DND-41 (cell line): ENCODE results near the gene SORBS1.

Experiments used
- ATAC-seq: fragments of 200-7000 bp; cut with Tn5 transposase; 3 replicates; pipeline ENCODE4 v1.9.1; 2021; ENCODE audit warnings: low read depth; ENCODE audit not compliant: insufficient read depth
- DNase-seq: peaks from one replicate; pipeline ENCODE4 v3.0.0-alpha.2; 2020
- H2AFZ ChIP-seq: 2 replicates; pipeline ENCODE4 v1.6.0; 2012; ENCODE audit warnings: low read depth, low read length
- H3K27ac ChIP-seq: 2 replicates; pipeline ENCODE4 v1.5.1; 2012; ENCODE audit warnings: low read length, inconsistent platforms
- H3K27me3 ChIP-seq: fragments of 200-600 bp; sonication (generic); 2 replicates; pipeline ENCODE4 v1.6.0; 2012; ENCODE audit warnings: low read length, mild to moderate bottlenecking, inconsistent platforms; ENCODE audit not compliant: insufficient read depth, poor library complexity
- H3K36me3 ChIP-seq: 2 replicates; pipeline ENCODE4 v1.5.1; 2012; ENCODE audit warnings: low read length, inconsistent platforms; ENCODE audit not compliant: insufficient read depth
- H3K4me1 ChIP-seq: 2 replicates; pipeline ENCODE4 v1.5.1; 2012; ENCODE audit warnings: mild to moderate bottlenecking, low read length; ENCODE audit not compliant: insufficient read depth
- H3K4me2 ChIP-seq: 2 replicates; pipeline ENCODE4 v1.6.0; 2012; ENCODE audit warnings: mild to moderate bottlenecking, moderate library complexity, low read length, inconsistent platforms; ENCODE audit not compliant: insufficient read depth
- H3K4me3 ChIP-seq, 2 experiments: fragments of 200-600 bp in 1 of 2; shearing (Covaris generic) in 1 of 2; 2 replicates each; pipeline ENCODE4 v1.5.1; 2012 to 2016; ENCODE audit warnings: inconsistent platforms in 2 of 2, low read length in 2 of 2, mild to moderate bottlenecking in 2 of 2, low read depth in 1 of 2, moderate library complexity in 1 of 2
- H3K79me2 ChIP-seq: 2 replicates; pipeline ENCODE4 v1.6.0; 2012; ENCODE audit warnings: low read length, inconsistent platforms; ENCODE audit not compliant: insufficient read depth
- H3K9ac ChIP-seq: 2 replicates; pipeline ENCODE4 v1.6.0; 2012; ENCODE audit warnings: low read depth, mild to moderate bottlenecking, inconsistent platforms, low read length, moderate library complexity
- H3K9me3 ChIP-seq: 2 replicates; pipeline ENCODE4 v1.5.1; 2012; ENCODE audit warnings: low read length, moderate library complexity, mild to moderate bottlenecking, inconsistent platforms; ENCODE audit not compliant: insufficient read depth, severe bottlenecking
- H4K20me1 ChIP-seq: 2 replicates; pipeline ENCODE4 v1.6.0; 2012; ENCODE audit warnings: low read length; ENCODE audit not compliant: insufficient read depth
- CTCF ChIP-seq: IDR thresholded peaks from 2 replicates; pipeline ENCODE4 v1.5.1; 2012; ENCODE audit warnings: borderline replicate concordance, low read length, moderate library complexity, mild to moderate bottlenecking; ENCODE audit not compliant: poor library complexity, severe bottlenecking; ENCODE audit errors: extremely low read depth
- EZH2 ChIP-seq: IDR thresholded peaks from 3 replicates; pipeline ENCODE4 v1.6.1; 2012; ENCODE audit warnings: borderline replicate concordance, low read depth, mild to moderate bottlenecking, moderate library complexity, low read length, inconsistent platforms; ENCODE audit not compliant: severe bottlenecking

SORBS1 gene

GRCh38 chr10:95280637-95281036 is 280.5 kb downstream of the SORBS1 start:
- Histone ChIP-seq H3K4me2 (no peak overlapping the region), H2AFZ (no peak overlapping the region), H3K9ac (no peak overlapping the region), H3K9me3 (no peaks in the 10 kb centered on the region), H3K4me3 (no peak overlapping the region), H4K20me1 (no peaks in the 10 kb centered on the region), H3K4me1 (no peaks in the 10 kb centered on the region), H3K36me3 (no peaks in the 10 kb centered on the region), H3K79me2 (no peaks in the 10 kb centered on the region), H3K27me3 (peaks cover 11% of the 10 kb centered on the region), H3K27ac (no peak overlapping the region)
- TF ChIP-seq EZH2 (no peak), CTCF (no peak)
- DNase-seq (no peak), ATAC-seq (no peak)

- TF ChIP-seq EZH2 (no peak), CTCF (no peak)
- H3K9ac ChIP-seq: no peak overlapping the region
- no peak overlapping the region for H3K27ac ChIP-seq
- H3K4me1 ChIP-seq: no peaks in the 10 kb centered on the region
- H3K4me3 ChIP-seq: no peak overlapping the region
- peaks cover 6% of the 10 kb centered on the region for H3K27me3 ChIP-seq
- H3K36me3 ChIP-seq: no peaks in the 10 kb centered on the region
- DNase-seq: no peak
- no peaks in the 10 kb centered on the region for H3K79me2 ChIP-seq
- no peak overlapping the region for H2AFZ ChIP-seq
- no peaks in the 10 kb centered on the region for H3K9me3 ChIP-seq
- no peaks in the 10 kb centered on the region for H4K20me1 ChIP-seq
- H3K4me2 ChIP-seq: no peak overlapping the region
- ATAC-seq: no peak
These were observed 281.9 kb downstream of the SORBS1 start for GRCh38 chr10:95279042-95279820.

GRCh38 chr10:95278061-95278988 is 282.8 kb downstream of the SORBS1 start:
- H3K79me2 ChIP-seq: no peaks in the 10 kb centered on the region
- H3K4me3 ChIP-seq: no peak overlapping the region
- H2AFZ ChIP-seq: no peak overlapping the region
- DNase-seq (no peak), ATAC-seq (no peak)
- H3K27ac ChIP-seq: no peak overlapping the region
- no peaks in the 10 kb centered on the region for H3K36me3 ChIP-seq
- H4K20me1 ChIP-seq: no peaks in the 10 kb centered on the region
- no peak overlapping the region for H3K9ac ChIP-seq
- H3K4me1 ChIP-seq: no peaks in the 10 kb centered on the region
- H3K4me2 ChIP-seq: no peak overlapping the region
- H3K27me3 ChIP-seq: peaks cover 6% of the 10 kb centered on the region
- no peak for TF ChIP-seq EZH2
- TF ChIP-seq CTCF: no peak
- H3K9me3 ChIP-seq: no peaks in the 10 kb centered on the region
